Stimulated activated CD4-positive, alpha-beta T cell treated with anti-CD3 and anti-CD28 coated beads, Interleukin-4, amount 100 ng/mL, for 48 hours (primary cell): Measurements from ENCODE around the gene UBL4B.

Experiments used
- DNase-seq, 2 donors: peaks; one replicate each; pipeline ENCODE4 v3.0.0-alpha.2; 2020; ENCODE audit warnings: low read depth in 2 of 2

Gene UBL4B

GRCh38 chr1:110153407-110153950 lies 41.2 kb downstream of the UBL4B start:
- DNase-seq = no peak

- DNase-seq = peak; percentile 21 to 52
Observed at GRCh38 chr1:110155878-110156522, 43.8 kb downstream of the UBL4B start.

GRCh38 chr1:110158261-110158660 lies 46.0 kb downstream of the UBL4B start:
- DNase-seq = no peak

- DNase-seq = no peak
Observed at GRCh38 chr1:110159168-110159567, 46.9 kb downstream of the UBL4B start.

- DNase-seq = no peak
Observed at GRCh38 chr1:110160538-110161100, 48.4 kb downstream of the UBL4B start.

GRCh38 chr1:110161165-110161564 lies 48.9 kb downstream of the UBL4B start:
- no peak for DNase-seq

GRCh38 chr1:110161849-110162248 lies 49.6 kb downstream of the UBL4B start:
- no peak for DNase-seq
